SK-N-SH treated with all-trans-retinoic acid at 6 μM for 48 hours (cell line): ENCODE data around the gene IRS2.

Source experiments
- ATAC-seq: fragments of 200-7000 bp; cut with Tn5 transposase; 3 replicates; pipeline ENCODE4 v1.9.1; 2020; ENCODE audit warnings: mild to moderate bottlenecking, moderate library complexity
- ARNTL ChIP-seq: fragments of 450-650 bp; formaldehyde crosslinking; IDR thresholded peaks from 2 replicates; pipeline ENCODE4 v1.5.0; 2020; ENCODE audit warnings: low read depth, mild to moderate bottlenecking, moderate library complexity, borderline replicate concordance
- BACH2 ChIP-seq: fragments of 250-450 bp; sonication (Bioruptor Pico); IDR thresholded peaks from 2 replicates; pipeline ENCODE4 v1.9.0; 2021; ENCODE audit warnings: mild to moderate bottlenecking, borderline replicate concordance
- CREB5 ChIP-seq: fragments of 250-450 bp; sonication (Bioruptor Pico); IDR thresholded peaks from 2 replicates; pipeline ENCODE4 v1.5.1; 2020; ENCODE audit warnings: low read depth, mild to moderate bottlenecking, moderate library complexity
- CSDC2 ChIP-seq: fragments of 250-450 bp; sonication (Bioruptor Pico); IDR thresholded peaks from 2 replicates; pipeline ENCODE4 v1.5.0; 2020; ENCODE audit warnings: mild to moderate bottlenecking, moderate library complexity
- CSRNP3 ChIP-seq: fragments of 250-450 bp; sonication (Bioruptor Pico); IDR thresholded peaks from 2 replicates; pipeline ENCODE4 v1.5.1; 2021; ENCODE audit warnings: mild to moderate bottlenecking, moderate library complexity
- GLIS3 ChIP-seq: fragments of 250-450 bp; sonication (Bioruptor Pico); IDR thresholded peaks from 2 replicates; pipeline ENCODE4 v1.5.0; 2020; ENCODE audit warnings: mild to moderate bottlenecking, moderate library complexity
- ISL1 ChIP-seq: fragments of 250-450 bp; sonication (Bioruptor Pico); IDR thresholded peaks from 2 replicates; pipeline ENCODE4 v2.1.2; 2022; ENCODE audit warnings: mild to moderate bottlenecking, moderate library complexity
- OSR1 ChIP-seq: fragments of 250-450 bp; sonication (Bioruptor Pico); IDR thresholded peaks from 2 replicates; pipeline ENCODE4 v1.8.0; 2022; ENCODE audit warnings: moderate library complexity, mild to moderate bottlenecking, inconsistent platforms
- PATZ1 ChIP-seq: fragments of 250-450 bp; sonication (Bioruptor Pico); IDR thresholded peaks from 2 replicates; pipeline ENCODE4 v1.8.0; 2020; ENCODE audit warnings: mild to moderate bottlenecking, moderate library complexity, borderline replicate concordance
- POU6F1 ChIP-seq: fragments of 250-450 bp; sonication (Bioruptor Pico); IDR thresholded peaks from 2 replicates; pipeline ENCODE4 v1.8.0; 2021; ENCODE audit warnings: low read depth, mild to moderate bottlenecking, moderate library complexity, borderline replicate concordance
- PPARA ChIP-seq: fragments of 250-450 bp; sonication (Bioruptor Pico); IDR thresholded peaks from 2 replicates; pipeline ENCODE4 v1.5.0; 2020; ENCODE audit warnings: mild to moderate bottlenecking, borderline replicate concordance
- RARB ChIP-seq: fragments of 250-450 bp; sonication (Bioruptor Pico); IDR thresholded peaks from 2 replicates; pipeline ENCODE4 v1.8.0; 2021; ENCODE audit warnings: mild to moderate bottlenecking, moderate library complexity
- SNAI2 ChIP-seq: fragments of 250-450 bp; sonication (Bioruptor Pico); IDR thresholded peaks from 2 replicates; pipeline ENCODE4 v1.5.0; 2020; ENCODE audit warnings: mild to moderate bottlenecking, moderate library complexity
- TCF4 ChIP-seq: fragments of 250-450 bp; sonication (Bioruptor Pico); IDR thresholded peaks from 2 replicates; pipeline ENCODE4 v1.8.0; 2021; ENCODE audit warnings: mild to moderate bottlenecking, moderate library complexity, borderline replicate concordance
- TOX ChIP-seq: fragments of 250-450 bp; sonication (Bioruptor Pico); IDR thresholded peaks from 2 replicates; pipeline ENCODE4 v1.8.0; 2021; ENCODE audit warnings: mild to moderate bottlenecking, moderate library complexity, borderline replicate concordance
- ZC3H10 ChIP-seq: fragments of 250-450 bp; sonication (Bioruptor Pico); IDR thresholded peaks from 2 replicates; pipeline ENCODE4 v1.5.1; 2021; ENCODE audit warnings: mild to moderate bottlenecking, moderate library complexity
- ZFP3 ChIP-seq: fragments of 250-450 bp; sonication (Bioruptor Pico); IDR thresholded peaks from 2 replicates; pipeline ENCODE4 v1.5.0; 2020; ENCODE audit warnings: mild to moderate bottlenecking, moderate library complexity
- ZFP30 ChIP-seq: fragments of 450-650 bp; formaldehyde crosslinking; IDR thresholded peaks from 2 replicates; pipeline ENCODE4 v1.5.0; 2022; ENCODE audit warnings: mild to moderate bottlenecking, moderate library complexity
- ZNF565 ChIP-seq: fragments of 450-650 bp; formaldehyde crosslinking; conservative IDR thresholded peaks from 2 replicates; pipeline ENCODE4 v1.5.0; 2020; ENCODE audit warnings: low read depth, mild to moderate bottlenecking, moderate library complexity
- ZNF70 ChIP-seq: fragments of 450-650 bp; formaldehyde crosslinking; IDR thresholded peaks from 2 replicates; pipeline ENCODE4 v1.5.0; 2020; ENCODE audit warnings: mild to moderate bottlenecking, moderate library complexity
- ZNF8 ChIP-seq: fragments of 450-650 bp; formaldehyde crosslinking; IDR thresholded peaks from 2 replicates; pipeline ENCODE4 v1.5.0; 2020; ENCODE audit warnings: mild to moderate bottlenecking, moderate library complexity

The IRS2 gene

GRCh38 chr13:109816808-109817203 is 30.4 kb upstream of the IRS2 start (continued):
- TF ChIP-seq RARB (no peak), PATZ1 (CRISPR knock-in tag) (no peak), ZC3H10 (no peak), ISL1 (CRISPR knock-in tag) (no peak), SNAI2 (no peak), PPARA (CRISPR knock-in tag) (no peak), ARNTL (no peak)

GRCh38 chr13:109816112-109816807 is 29.9 kb upstream of the IRS2 start:
- TF ChIP-seq PPARA (CRISPR knock-in tag) (no peak), GLIS3 (CRISPR knock-in tag) (no peak), ZC3H10 (no peak), ISL1 (CRISPR knock-in tag) (no peak), ZFP30 (CRISPR knock-in tag) (no peak), ZNF565 (no peak), SNAI2 (no peak), POU6F1 (CRISPR knock-in tag) (no peak)
- TF ChIP-seq, all 23 proteins: peak for 0
- peak; percentile 59 for ATAC-seq

- ATAC-seq: no peak
- TF ChIP-seq ZFP3: no peak
- no peak for TF ChIP-seq ARNTL
- no peak for TF ChIP-seq RARB
- no peak for TF ChIP-seq CSDC2 (CRISPR knock-in tag)
- no peak for TF ChIP-seq POU6F1 (CRISPR knock-in tag)
- TF ChIP-seq CREB5 (CRISPR knock-in tag): no peak
- no peak for TF ChIP-seq PATZ1 (CRISPR knock-in tag)
- no peak for TF ChIP-seq GLIS3 (CRISPR knock-in tag)
Measured at GRCh38 chr13:109815651-109816050, 29.3 kb upstream of the IRS2 start.

- TF ChIP-seq OSR1 (CRISPR knock-in tag): no peak
- TF ChIP-seq, all 23 proteins: peak for 0
- ATAC-seq: no peak
Measured at GRCh38 chr13:109813663-109814062, 27.3 kb upstream of the IRS2 start.

- no peak for ATAC-seq
- no peak for TF ChIP-seq CSRNP3 (CRISPR knock-in tag)
- no peak for TF ChIP-seq RARB
- no peak for TF ChIP-seq BACH2 (CRISPR knock-in tag)
- no peak for TF ChIP-seq ZFP3
- no peak for TF ChIP-seq TOX (CRISPR knock-in tag)
- TF ChIP-seq TCF4 (CRISPR knock-in tag): no peak
- no peak for TF ChIP-seq ZNF70 (CRISPR knock-in tag)
- no peak for TF ChIP-seq POU6F1 (CRISPR knock-in tag)
- no peak for TF ChIP-seq ARNTL
- TF ChIP-seq OSR1 (CRISPR knock-in tag): no peak
- no peak for TF ChIP-seq ZNF8 (CRISPR knock-in tag)
- TF ChIP-seq ZFP30 (CRISPR knock-in tag): no peak
- TF ChIP-seq PPARA (CRISPR knock-in tag): no peak
- no peak for TF ChIP-seq SNAI2
- TF ChIP-seq ISL1 (CRISPR knock-in tag): no peak
Measured at GRCh38 chr13:109812382-109812781, 26.0 kb upstream of the IRS2 start.
